GM18870 (cell line): ENCODE measurements around the gene TRAPPC12.
"Not testable (repeated sequence)": the region's sequence is repeated elsewhere in the genome, so short reads cannot be mapped to it uniquely, and the experiment has no call there.

ENCODE experiments used
- ATAC-seq: cut with Tn5 transposase; IDR thresholded peaks from one replicate; pipeline ENCODE4 v1.9.1; 2021; ENCODE audit warnings: moderate library complexity; ENCODE audit not compliant: unreplicated experiment

The TRAPPC12 gene

DNA sequence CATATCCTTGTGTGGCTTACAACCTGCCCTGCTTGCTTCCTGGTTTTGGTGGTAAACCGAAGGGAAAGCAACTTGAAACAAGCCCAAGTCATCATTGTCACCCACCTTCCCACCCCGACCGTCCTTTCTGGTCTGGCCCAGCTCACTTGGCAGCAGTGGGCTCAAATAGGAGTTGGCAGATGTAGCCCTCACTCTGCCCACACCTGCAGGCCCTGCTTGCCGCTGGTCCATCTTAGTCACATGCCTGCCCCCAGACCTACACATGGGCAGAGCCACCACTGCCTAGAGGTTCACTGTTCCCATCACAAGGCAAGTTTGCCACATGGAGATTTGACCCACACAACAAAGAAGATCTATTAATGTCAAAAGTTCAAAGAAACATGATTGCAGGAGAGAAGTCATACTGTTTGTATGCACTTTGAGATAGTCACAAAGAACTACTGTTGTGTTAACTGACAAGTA is 11.2 kb upstream of the TRAPPC12 start:
- no peak for ATAC-seq

DNA sequence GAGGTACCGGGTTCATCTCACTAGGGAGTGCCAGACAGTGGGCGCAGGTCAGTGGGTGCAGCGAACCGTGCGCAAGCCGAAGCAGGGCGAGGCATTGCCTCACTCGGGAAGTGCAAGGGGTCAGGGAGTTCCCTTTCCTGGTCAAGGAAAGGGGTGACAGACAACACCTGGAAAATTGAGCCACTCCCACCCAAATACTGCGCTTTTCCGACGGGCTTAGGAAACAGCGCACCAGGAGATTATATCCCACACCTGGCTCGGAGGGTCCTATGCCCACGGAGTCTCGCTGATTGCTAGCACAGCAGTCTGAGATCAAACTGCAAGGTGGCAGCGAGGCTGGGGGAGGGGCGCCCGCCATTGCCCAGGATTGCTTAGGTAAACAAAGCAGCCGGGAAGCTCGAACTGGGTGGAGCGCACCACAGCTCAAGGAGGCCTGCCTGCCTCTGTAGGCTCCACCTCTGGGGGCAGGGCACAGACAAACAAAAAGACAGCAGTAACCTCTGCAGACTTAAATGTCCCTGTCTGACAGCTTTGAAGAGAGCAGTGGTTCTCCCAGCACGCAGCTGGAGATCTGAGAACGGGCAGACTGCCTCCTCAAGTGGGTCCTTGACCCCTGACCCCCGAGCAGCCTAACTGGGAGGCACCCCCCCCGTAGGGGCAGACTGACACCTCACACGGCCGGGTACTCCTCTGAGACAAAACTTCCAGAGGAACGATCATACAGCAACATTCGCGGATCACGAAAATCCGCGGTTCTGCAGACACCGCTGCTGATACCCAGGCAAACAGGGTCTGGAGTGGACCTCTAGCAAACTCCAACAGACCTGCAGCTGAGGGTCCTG is 9.9 kb upstream of the TRAPPC12 start:
- ATAC-seq, result not testable (repeated sequence)

DNA sequence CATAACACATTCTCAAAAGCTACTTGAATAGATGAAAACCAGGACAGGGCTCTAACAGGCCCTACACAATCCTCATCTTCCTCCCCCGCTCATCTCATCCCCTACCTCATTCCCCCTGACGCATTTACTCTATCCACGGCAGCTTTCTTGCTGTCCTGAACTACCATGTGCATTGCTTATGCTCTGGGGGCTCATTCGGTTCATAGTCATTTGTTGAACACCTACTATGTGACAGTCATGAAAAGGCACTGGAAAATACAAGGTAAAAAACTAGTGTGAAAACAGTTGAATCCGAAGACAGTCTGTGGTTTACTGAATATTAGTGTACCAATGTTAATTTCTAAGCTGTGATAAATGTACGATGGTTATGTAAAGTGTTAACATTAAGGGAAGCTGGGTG is 2.7 kb upstream of the TRAPPC12 start:
- ATAC-seq, result no peak

DNA sequence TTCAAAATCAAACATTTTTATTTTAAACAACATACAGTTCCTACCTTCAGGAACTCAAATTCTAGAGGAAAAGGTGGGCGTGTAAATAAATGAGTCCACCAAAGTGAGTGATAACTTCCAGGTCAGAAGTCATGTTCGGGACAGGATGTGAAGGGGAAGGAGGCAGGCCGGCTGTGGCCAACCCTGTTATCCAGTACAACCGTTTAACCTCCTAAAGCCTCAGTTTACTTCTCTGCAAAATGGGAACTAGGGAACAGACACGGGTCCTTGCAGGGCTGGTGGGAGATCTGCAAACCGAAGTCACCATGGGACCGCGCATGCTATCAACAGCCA is 2.2 kb upstream of the TRAPPC12 start:
- ATAC-seq, result peak; percentile 16

DNA sequence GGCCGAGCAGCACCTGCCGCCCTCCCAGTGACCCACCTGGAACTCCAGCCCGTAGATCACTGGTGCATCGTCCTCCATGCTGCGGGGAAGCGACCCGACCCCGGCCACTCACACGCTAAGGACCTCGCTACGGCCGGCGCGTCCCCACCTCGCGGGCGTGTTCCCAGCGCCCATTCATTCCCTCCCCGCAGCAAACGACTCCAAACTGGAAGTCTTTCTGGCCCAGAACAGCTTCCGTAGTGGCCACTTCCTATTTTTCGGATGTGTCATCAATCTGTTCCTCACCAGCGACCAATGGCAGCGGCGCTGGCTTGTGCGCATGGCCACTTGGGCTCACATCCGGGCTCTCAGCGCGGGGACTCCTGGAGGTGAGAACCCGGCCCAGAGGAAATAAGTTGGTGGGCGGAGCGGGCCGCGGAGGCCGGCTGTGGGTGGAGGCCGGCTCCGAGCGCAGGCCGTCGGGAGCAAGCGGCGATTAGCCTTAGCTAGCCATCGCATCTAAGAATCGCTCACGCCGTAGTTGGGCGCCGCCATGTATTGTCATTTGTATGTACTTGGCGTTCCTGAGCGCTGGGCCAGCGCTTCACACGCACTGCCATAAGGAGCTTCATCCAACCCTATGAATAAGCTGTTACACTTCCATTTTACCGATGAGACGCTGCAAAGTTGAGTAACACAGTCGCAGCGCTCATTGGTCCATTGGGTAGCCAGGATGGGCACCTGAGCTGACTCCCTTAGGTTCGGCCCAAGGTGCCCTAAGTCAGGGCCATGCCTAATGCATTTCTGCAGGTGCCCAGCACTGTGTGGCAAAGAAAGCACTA is 1.7 kb upstream of the TRAPPC12 start, which contains the start of gene EIPR1:
TSS of gene EIPR1 (minus strand) at position 207 of the 821 bp plus-strand sequence. CDS start at position 78, 129 bp downstream.
- ATAC-seq, result peak; percentile 88

DNA sequence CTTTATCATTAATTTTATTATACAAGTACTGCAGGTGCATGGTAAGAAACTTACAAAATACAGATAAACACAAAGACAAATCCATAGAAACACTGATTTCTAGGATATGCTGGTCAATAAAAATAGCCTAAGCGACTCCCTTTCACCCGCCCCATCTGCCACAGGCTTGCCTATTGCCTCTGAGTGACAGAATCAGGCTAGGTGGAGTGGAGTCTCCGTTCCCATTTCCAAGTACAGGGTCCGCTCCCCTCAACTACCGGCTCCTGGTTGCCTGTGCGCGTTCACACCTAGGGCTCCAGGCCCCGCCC is 201 bp upstream of the TRAPPC12 start:
- no peak for ATAC-seq

DNA sequence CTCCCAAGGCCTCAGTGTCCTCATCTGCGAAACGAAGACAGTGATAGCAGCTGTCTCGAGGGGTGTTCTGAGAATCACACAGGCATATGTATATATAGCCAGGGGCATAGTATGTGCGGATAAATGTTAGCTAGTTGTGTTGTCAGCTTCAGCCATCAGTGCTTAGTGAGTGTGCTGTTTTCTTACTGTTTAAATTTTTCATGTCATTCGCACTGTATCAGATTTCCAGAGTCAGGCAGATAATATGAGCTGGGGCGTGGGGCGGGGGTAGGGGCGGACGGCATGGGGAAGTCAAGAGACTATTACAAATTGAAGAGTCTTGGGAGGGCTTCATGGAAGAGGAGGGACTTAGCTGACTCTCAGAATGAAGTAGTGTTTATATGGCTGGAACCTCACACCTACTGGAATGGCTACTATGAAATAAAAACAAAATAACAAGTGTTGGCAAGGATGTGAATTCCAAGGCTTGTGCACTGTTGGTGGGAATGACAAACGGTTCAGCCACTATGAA is 7.0 kb downstream of the TRAPPC12 start:
- ATAC-seq, result no peak

DNA sequence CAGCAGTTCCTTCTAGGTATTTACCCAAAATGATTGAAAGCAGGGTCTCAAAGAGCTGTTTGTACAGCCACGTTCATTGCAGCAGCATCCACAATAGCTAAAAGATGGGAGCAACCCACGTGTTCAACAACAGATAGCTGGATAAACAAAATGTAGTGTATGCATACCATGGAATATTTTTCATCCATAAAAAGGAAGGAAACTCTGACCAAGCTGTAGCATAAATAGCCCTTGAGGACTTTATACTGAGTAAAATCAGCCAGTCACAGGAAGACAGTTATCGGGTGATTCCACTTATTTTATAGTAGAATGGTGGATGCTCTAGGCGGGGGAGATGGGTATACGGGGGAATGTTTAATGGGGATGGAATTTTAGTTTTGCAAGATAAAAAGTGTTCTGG is 7.5 kb downstream of the TRAPPC12 start:
- no peak for ATAC-seq

DNA sequence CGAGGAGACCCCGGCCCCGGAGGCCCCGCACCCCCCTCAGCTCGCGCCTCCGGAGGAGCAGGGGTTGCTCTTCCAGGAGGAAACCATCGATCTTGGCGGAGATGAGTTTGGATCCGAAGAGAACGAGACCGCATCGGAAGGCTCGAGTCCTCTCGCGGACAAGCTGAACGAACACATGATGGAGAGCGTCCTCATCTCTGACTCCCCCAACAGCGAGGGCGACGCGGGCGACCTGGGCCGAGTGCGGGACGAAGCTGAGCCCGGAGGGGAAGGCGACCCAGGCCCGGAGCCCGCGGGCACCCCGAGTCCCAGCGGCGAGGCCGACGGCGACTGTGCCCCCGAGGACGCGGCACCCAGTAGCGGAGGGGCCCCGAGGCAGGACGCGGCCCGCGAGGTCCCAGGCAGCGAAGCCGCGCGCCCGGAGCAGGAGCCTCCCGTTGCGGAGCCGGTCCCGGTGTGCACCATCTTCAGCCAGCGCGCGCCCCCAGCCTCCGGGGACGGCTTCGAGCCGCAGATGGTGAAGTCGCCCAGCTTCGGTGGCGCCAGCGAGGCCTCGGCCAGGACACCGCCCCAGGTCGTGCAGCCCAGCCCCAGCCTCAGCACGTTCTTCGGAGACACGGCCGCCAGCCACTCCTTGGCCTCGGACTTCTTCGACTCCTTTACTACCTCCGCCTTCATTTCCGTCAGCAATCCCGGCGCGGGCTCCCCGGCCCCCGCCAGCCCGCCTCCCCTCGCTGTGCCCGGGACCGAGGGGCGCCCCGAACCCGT is 8.3 kb downstream of the TRAPPC12 start:
- ATAC-seq, result no peak

DNA sequence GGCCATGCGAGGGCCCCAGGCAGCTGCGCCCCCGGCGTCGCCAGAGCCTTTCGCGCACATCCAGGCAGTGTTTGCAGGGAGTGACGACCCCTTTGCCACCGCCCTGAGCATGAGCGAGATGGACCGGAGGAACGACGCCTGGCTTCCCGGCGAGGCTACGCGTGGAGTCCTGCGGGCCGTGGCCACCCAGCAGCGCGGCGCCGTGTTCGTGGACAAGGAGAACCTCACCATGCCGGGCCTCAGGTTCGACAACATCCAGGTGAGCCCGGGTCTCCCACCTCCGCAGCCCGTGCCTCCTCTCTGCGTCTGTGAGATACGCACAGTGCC is 8.9 kb downstream of the TRAPPC12 start:
- ATAC-seq, result no peak

DNA sequence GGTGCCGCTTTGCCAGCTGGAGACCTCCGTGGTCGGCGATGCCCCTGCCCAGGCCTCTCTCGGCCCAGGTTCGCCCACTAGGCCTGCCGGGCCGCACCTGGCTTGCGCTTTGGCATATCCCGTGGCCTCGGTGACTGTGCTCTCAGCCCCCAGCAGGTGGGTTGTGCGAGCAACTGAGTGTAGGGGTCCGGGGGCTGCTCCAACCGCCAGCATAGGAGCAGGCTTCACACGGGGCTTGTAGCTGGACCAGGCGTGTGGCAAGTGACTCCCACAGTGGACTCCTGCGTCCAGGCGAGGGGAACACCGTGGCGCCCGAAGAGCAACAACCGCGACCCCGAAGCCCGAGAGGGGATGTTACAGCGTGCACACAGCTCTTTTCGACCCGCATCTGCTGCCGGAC is 9.7 kb downstream of the TRAPPC12 start:
- ATAC-seq, result no peak

DNA sequence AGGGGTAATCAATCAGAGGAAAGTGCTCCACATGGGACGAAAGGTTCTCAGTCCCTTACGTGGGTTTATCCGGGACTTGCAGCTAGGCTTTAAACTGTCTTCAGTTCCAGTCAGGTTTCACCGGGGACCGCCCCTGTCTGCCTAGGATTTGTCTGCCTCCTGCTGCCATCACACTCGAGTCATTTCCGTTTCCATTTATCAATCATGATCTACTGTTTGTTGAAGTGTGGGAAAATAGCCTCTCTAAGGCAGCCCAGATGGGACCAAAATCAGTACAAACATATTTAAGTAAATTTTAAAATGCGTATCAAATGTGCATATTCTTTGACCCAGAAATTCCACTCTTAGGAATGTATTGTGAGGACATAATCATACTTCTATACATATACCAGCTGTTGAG is 10.5 kb downstream of the TRAPPC12 start:
- ATAC-seq, result no peak

DNA sequence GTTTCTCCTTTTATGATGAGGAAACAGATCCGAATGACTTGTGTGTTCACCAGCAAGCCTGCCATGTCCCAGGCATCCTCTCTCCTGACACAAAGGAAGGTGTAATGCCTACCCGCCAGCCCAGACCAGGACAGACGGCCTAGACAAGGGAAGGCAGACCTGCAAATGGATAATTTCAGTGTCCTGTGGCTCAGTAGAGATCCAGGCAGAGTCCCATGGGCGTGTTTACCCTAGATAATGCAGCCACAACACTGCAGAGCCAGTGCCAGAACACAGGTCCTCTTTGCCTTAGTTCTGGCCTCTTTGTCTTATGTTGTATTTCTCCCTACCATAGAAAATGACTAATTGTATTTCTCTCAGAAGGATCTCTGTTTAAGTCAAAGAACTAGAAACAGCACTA is 12.7 kb downstream of the TRAPPC12 start:
- ATAC-seq, result no peak

DNA sequence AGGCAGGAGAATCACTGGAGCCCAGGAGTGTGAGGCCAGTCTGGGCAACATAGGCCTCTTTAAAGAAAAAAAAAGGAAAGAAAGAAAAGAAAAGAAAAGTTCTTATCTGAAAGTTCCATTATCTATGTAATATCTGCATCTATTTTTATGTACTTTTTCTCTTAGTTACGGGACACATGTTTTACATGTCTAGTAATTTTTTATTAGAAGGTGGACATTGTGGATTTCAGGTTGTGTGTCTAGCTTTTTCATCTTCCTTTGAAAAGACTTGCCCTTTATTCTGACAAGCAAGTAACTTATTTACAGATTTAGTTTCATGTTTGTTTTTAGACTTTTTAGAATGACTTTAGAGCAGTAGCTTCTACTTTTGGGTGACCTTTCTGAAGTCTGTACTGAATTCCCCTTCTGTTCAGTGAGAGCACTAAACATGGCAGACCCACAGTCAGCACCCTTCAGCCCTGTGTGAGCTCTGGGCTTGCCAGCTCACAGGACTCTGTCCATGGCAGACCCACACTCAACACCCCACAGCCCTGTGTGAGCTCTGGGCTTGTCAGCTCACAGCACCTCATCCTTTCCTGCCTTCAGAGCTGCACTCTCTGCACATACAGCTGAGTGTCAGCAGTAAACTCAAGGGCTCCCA is 17.5 kb downstream of the TRAPPC12 start:
- ATAC-seq, result peak; percentile 78

DNA sequence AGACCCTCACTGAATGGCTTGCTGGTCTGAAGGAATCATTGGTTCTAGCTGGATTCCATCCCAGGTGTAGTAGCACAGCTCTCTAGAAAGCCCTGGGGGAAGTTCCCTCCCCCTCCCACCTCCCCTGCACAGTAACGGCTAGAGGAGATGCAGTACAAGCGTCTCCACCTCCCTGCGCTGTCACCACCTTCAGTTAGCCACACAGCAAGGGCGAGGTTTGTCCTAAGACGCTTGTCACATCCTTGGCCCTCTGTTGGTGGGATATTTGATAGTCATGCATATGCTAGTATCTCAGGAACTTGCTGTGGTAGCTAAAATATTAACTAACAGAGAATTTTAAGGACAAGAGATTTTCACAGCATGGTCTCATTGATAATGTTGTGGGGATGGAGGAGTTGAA is 19.4 kb downstream of the TRAPPC12 start:
- ATAC-seq, result no peak

DNA sequence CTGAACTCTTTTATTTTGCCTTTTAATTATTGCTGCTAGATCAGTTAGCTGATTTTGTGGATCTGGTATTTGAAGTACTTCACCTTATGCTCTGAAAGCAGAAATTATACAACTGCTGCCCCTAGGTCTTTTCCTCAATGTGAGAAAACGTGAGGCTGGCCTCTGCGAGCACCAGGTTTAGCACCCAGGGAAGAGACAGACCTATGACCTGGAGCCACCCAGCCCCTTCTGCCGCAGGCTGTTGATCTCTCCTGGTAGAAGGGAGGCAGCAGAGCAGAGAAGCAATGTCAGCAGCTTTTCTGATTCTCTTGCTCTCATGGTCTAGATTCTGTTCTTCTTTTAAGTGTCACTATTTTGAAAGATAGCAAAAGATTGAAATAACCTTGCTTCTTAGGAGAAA is 19.9 kb downstream of the TRAPPC12 start:
- no peak for ATAC-seq

DNA sequence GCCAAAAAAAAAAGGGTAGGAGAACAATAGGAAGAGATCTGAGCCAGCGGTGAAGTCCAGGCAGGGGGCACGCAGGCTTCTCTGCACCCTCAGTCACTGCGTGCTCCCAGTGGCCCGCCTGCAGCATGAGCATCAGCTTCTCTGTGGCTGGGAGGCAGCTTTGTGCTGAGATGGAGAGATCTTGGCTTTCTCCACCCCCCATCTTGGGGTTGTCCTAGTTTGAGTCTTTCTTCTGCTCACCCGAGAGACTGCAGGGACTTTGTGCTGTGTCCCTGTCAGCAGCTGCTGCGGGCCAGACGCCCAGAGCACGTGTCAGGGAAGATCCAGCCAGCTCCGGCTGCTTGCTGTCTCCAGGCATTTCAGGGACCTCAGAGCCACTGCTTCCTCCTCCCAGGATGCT is 20.3 kb downstream of the TRAPPC12 start:
- no peak for ATAC-seq

DNA sequence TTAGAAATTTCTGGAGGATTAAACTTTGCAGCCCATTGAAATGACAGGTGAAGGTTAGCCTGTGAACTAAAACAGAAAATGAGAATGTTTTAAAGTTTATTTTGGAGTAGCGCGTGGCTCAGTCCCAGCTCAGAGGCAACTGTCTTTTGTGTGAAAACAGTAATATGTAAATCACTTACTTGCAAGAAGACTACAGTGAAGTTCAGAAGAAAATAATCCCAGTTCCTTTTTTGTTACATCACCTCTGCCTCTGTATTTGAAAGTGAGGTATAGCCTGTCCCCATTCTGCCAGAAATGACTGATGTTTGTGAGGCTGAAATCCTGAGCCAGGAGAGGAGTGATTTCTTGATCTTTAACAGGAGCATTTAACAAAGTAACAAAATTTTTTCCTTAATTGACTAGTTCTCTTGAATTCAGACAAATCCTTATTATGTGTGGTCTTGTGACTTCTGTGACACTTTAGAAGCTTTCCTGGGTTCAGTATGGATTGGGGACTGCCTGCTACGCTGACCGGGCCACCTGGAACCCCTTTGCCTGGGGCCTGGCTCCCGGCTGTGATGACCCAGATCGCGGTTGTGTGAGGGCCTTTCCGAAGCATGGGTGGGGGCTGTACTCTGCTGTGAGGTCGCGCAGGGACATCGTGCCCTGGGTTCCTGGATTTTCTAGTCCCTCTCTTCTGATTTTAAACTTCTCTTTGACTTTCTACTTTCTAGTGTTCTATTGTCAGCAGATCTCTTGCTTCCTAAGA is 24.3 kb downstream of the TRAPPC12 start:
- ATAC-seq, result peak; percentile 100

DNA sequence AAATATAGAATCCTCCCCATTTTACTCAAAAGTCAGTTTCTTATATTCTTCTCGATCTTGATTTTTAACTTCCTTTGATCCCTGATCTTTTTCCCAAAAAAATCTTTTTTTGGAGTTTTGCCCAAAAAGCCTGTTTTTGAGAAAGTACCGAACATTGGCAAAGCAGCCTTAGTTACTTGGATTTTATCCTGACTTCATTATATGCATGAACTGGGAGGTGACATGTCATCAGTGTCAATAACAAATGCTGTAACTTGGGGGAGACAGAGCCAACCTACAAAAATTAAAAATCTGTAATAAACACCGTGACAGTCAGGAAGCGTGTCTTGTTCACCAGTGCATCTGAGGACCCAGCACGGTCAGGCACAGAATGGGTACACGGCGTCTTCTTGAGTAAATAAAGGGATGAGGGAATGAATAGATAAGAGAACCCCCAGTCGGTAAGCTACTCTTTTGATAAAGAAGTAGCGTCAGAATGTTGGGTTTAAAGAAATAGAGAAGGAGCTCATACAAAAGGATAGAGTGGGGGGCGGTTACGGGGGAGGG is 24.9 kb downstream of the TRAPPC12 start:
- no peak for ATAC-seq

DNA sequence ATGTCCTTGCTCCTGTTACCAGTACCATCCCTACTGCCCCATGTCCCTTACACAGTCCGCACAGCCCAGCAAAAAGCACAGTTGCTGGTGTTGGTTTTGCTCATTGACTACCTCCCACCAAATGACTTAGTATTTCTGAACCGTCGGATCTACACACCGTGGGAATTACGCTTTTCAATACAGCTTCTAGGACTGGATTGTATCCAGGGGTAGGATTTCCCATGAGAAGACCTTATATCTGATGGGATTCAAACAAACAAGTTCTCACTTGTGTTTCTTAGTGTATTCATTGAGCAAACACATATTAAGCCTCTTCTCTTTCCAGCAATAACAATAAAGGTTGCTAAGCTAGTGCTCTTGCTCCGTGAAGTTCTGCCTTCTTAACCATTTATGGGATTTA is 25.8 kb downstream of the TRAPPC12 start:
- ATAC-seq, result no peak
